HG02571 (cell line): ENCODE results near the gene PRR36.
"Not testable (repeated sequence)": the region's sequence is repeated elsewhere in the genome, so short reads cannot be mapped to it uniquely, and the experiment has no call there.

Experiments
- ATAC-seq: cut with Tn5 transposase; IDR thresholded peaks from one replicate; pipeline ENCODE4 v1.9.1; 2021; ENCODE audit warnings: mild to moderate bottlenecking, moderate library complexity; ENCODE audit not compliant: unreplicated experiment

The PRR36 gene

GRCh38 chr19:7861619-7862412, 12.4 kb downstream of the PRR36 start:
- ATAC-seq: no peak

DNA sequence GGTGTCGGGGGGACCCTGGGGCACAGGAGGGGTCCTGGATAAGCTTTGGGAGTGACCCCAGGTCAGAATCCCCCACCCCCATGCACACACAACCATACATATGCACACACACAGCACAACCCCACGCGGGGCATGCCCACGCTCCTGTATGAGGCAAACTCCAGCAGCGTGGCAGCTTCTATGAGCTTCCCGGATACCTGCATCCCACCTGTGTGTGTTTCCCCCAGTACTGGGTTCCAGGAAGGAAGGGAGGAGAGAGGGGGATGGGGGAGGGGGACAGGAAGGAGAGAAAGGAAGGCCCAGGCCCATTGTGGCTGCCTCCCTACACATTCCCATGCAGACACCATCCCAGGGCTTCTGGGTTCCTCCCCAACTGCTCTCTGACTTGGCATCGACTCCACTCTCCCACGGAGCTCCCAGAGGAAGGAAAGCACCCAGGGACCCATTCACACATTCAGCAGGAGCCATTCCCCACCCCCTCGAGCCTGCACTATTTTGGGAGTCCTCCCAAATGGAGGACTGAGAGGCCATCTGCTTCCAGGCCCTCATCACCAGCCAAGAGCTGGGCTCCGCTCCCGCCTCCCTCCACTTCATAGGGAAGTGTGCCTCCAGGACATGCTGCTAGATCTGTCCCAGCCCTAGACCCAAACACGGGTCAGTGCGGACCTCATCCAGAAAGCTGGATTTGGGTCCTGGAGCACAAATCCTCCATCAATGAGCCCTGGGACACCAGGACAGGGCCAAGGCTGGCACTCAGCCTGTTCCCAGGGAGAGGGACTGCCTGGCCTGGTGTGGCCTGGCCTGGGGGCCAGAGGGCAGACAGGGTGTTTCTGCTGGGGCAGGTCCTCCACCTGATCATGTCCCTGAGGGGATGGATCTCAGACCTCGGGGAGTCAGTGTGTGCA, 13.2 kb downstream of the PRR36 start:
- no peak for ATAC-seq

GRCh38 chr19:7859831-7860713, 14.1 kb downstream of the PRR36 start:
- no peak for ATAC-seq

DNA sequence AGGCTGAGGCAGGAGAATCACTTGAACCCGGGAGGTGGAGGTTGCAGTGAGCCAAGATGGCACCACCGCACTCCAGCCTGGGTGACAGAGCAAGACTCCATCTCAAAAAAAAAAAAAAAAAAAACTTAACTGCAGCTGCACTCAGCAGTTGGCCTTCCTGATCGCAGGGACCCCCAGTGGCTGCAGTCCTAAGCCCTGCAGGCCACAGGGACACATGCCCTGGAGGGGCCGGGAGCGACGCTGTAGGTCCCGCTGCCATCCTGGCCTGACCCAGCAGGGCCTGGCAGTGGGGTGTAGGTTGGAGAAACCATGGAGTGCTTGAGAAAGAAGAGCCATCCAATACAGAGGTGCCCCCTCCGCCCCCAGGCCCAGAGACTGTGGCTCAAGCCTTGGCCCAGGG, 15.1 kb downstream of the PRR36 start:
- ATAC-seq: not testable (repeated sequence)

DNA sequence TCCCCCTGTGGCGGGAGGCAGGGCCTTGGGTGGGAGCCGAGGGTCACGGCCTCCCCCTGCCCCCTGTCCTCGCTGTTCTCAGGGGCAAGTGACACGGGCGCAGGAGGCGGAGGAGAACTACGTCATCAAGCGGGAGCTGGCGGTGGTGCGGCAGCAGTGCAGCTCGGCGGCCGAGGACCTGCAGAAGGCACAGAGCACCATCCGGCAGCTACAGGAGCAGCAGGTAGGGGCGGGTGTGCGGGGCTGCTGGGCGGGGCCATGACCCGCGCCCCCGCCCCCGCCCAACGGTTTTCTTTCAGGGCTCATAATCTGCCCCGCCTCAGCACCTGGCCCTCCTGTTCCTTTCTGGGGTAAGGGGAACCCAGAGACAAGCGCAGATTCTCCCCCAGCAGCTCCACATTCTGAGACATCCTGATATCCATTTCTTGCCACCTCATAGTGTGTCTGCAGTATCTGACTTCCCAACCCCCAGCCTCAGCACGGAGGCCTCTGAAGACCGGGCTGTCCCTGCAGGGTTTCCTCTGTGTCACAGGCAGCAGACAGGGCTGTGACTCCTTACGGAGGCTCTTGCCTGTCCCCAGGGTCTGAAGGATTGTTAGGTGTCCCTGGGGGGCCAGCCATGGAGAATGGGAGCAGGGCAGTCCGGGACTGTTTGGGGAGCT, 15.9 kb downstream of the PRR36 start:
- no peak for ATAC-seq

DNA sequence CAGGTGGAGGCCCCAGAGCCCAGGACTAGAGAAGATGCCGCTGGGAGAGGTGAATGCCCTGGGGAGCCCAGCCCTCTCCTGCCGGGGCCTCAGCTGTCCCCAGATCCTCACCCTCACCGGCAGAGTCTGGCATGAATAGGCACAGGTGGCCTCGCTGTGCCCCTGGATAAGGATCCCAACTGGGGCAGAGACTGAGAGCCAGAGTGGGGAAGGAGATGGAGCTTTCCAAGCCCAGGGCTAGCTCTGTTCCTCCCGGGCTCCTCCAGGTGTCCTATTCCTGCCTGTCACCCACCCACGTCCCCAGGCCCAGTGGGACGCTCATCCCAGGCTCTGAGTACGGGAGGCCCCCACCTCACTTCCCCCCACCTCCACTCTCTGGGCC, 16.5 kb downstream of the PRR36 start:
- ATAC-seq: no peak

DNA sequence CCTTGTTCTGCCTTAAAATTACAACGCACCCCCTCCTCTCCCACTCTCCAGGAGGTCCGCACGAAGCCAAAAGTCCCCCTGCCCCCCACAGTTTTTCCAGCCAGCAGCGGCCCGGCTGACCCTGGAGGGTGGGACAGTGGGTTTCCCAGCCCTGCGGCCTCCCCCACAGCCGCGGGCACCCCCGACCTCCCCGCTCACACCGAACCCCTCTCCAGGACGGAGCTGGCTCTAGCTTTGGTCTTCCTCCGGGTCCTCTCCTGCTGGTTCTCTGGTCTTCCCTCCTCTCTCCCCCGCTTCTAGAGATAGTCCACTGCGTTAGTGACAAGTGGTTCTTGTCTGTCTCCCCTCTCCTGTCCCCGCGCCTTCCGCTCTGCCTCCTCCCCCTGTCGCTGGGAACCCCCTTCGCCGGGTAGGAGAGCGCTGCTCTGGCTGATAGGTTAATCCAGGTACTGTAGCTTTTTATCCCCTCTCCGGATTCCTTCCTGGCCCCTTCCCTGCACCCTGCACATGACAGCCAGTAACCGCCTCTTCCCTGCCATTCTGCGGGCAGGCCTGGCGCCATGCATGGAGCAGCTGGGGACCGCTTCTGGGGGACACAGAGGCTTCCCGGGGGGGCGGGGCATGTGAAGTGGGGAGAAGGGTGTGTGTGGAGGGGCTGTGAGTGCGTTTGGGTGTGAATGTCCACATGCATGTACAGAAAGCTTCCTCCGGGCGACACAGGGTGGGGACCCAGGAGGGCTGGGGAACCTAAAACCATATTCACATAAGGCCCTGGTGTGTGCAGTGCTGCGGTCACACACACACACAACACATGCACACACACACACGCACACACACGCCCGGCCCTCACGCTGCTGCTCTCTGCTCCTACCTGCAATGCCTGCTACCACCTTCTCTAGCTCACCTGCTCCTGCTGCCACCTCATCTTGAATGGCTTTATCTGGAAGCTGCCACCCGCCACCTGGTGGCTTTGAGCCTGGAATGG, 17.2 kb downstream of the PRR36 start:
- ATAC-seq: no peak

- ATAC-seq: no peak
These were observed 18.0 kb downstream of the PRR36 start for GRCh38 chr19:7856109-7856591.

- no peak for ATAC-seq
These were observed 18.6 kb downstream of the PRR36 start for GRCh38 chr19:7855426-7856108.

DNA sequence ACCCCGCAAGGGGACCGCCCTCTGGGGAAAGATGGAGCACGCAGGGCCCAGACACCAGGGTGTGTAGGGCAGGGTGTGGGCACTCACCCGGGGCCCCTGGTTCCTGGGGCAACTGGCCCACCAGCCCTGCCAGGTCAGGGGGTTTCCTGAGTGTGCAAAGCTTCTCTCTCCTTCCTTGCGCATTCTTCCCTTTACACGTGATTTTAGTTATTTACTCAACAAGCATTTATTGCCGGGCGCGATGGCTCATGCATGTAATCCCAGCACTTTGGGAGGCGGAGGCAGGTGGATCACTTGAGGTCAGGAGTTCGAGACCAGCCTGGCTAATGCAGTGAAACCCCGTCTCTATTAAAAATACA, 20.4 kb downstream of the PRR36 start:
- ATAC-seq: no peak

- no peak for ATAC-seq
These were observed 21.1 kb downstream of the PRR36 start for GRCh38 chr19:7852851-7853769.

- no peak for ATAC-seq
These were observed 22.3 kb downstream of the PRR36 start for GRCh38 chr19:7851623-7852500.

GRCh38 chr19:7850945-7851622, 23.1 kb downstream of the PRR36 start:
- ATAC-seq: no peak

- ATAC-seq: no peak
These were observed 24.0 kb downstream of the PRR36 start for GRCh38 chr19:7850000-7850813.

- no peak for ATAC-seq
These were observed 24.6 kb downstream of the PRR36 start for GRCh38 chr19:7849631-7849999.
